C1 segment of cervical spinal cord (tissue), 14 donors: Measurements from ENCODE around the gene TRIM15.
"Not testable (repeated sequence)": the region's sequence is repeated elsewhere in the genome, so short reads cannot be mapped to it uniquely, and the experiment has no call there.

Experiments used
- DNase-seq, 14 donors: peaks; one replicate each; lab custom pipeline; 2025; lab: John Stamatoyannopoulos, UW

The TRIM15 gene

DNA sequence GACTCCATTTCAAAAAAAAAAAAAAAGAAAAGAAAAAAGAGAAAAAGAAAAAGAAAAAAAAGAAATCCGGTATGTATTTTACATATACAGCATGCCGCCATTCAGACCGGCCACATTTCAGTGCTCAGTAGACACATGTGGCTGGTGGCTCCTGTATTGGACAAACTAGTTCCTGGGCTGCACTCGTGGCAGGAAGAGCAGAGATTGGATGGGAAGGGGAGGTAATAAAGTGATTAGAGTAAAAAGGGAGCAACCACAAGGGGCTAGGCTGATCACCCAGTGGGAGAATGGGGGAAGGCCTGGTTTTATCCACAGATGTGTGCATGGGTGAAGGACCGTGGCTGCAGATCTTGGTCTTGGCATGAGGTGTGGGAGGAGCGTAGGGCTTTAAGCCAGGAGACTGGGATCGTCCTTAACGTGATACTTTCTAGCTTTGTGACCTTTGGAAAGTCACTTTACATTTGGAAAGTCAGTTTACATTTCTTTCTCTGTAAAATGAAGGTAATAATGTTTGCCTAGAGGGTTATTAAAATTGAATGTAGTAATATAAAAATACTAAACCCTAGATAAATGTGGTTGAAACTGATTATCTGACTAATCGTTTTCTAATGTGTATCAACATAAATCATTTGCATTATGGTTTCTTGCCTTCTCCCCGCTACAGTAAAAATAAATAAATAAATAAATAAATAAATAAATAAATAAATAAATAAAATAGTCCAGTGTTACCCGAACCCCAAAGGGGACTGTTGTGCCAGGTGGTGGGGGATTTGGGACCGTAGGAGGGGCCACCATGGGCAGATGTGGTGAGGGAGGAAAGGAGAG lies 869 bp upstream of the TRIM15 start:
- no peak for DNase-seq

DNA sequence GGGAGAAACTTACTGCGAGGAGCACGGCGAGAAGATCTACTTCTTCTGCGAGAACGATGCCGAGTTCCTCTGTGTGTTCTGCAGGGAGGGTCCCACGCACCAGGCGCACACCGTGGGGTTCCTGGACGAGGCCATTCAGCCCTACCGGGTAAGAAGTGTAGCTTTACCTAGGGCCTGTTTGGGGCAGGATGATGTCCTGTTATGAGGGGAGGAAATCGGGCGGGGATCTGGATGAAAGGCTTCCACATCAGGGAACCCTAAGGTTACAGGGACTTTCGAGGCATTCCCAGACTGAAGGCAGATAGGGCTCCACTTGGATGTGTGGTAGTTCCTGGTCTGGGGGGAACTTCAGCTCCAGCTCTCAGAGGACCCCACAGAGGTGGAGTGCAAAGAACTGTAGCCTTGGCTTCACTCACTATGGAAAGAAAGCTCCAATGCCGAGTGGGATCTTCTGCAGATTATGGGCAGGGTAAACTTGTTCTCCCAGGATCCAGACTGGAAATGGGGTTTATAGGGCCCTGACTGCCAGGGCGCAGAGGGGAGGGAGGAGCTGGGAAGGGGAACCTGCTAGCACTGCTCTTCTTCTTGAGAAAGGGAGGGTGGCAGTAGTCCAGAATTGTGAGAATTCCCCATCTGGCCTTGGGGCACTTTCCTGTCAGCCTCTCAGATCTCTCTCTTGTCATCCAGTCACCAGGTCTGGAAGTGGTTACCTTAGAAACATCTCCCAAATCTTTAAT lies 740 bp downstream of the TRIM15 start:
- DNase-seq: no peak

DNA sequence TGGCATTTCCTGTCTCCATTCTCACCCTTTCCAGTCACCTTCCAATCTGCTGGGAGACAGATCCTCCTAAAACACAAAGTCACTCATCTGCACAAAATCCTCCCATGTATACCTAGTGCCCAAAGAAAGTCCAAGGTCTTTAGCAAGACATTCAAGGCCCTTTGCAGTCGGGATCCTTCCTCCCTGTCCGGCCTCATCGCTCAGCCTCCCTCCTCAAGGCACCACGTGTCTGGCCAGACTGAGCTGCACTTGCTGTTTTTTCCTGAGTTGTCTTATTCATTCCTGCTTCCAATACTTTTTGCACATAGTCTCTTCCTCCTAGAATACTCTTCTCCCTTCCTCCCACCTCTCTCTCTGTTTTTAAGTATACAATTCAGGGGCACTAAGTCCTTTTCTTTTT lies 1.4 kb downstream of the TRIM15 start:
- DNase-seq: no peak

DNA sequence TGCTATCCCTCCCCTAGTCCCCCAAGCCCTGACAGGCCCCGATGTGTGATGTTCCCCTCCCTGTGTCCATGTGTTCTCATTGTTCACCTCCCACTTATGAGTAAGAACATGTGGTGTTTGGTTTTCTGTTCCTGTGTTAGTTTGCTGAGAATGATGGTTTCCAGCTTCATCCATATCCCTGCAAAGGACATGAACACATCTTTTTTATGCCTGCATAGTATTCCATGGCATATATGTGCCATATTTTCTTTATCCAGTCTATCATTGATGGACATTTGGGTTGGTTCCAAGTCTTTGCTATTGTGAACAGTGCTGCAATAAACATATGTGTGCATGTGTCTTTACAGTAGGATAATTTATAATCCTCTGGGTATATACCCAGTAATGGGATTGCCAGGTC lies 1.9 kb downstream of the TRIM15 start:
- DNase-seq: not testable (repeated sequence)

DNA sequence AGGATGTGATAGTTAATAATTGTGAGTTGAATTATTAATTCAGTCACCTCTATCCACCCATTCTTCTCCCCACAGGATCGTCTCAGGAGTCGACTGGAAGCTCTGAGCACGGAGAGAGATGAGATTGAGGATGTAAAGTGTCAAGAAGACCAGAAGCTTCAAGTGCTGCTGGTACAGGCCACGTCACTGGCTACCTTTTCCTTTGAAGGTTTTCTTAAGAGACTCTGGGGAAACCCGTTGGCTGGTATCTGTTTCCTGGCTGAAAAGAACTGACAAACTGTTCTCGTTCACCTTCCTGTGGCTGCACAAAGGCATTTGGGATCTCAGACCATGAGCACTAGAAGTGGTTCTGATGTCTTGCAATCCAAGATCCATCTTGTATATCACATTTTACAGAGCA lies 3.8 kb downstream of the TRIM15 start:
- no peak for DNase-seq

DNA sequence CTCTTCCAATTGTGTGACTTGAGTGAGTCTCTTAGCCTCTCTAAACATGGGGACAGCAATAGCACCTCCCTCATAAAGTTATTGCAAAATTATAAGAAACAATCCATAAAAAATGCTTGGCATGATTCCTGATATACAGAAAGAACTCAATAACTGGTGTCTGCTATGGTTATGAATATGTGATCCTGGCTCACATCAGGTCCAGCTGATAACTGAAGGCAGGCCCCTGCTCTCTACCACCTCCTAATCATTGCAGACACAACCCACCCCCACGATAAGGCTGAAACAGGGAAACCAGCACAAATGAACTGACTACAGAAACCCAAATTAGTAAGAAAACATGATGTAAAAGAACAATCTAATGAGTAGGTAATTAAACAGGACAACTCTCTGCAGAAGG lies 5.4 kb downstream of the TRIM15 start:
- no peak for DNase-seq

DNA sequence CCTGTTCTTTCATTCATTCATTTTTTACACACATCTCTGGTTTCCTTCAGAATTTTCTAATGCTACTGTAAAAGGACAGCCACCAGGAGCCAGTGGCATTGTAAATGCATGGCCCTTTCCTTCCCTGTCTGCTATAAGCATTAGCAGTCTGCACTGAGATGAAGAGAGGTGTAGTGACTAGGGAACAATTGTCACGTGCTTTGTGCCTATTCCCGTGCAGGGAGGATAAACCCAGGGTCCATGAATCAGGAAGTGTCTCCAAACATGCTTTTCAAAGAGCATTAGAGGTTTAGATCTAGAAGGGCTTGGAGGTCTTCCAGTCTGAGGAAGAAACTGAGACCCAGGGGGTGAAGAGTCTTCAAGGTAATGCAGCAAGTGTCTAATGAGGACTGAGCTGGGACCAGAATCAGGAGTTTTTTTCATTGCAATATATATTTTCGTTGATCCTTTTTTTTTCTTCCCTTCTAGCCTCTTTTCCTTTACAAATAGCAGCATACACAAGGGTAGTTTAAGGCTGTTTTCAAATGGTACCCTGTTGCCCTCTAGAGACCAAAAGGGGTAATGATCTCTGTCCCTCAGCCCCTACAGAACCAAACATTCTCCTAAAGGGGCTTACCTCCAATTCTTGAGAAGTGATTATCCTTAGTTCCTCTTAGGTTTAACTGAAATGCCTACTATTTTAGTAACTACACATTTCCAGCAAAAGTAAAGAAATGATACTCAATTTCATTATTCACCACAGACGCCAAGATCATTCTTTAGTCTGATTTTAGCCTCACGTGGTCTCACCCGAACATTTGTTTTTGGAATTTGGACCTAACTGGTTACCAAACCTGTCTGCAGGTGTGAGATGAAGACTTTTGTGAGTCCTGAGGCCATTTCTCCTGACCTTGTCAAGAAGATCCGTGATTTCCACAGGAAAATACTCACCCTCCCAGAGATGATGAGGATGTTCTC lies 6.6 kb downstream of the TRIM15 start:
- no peak for DNase-seq

DNA sequence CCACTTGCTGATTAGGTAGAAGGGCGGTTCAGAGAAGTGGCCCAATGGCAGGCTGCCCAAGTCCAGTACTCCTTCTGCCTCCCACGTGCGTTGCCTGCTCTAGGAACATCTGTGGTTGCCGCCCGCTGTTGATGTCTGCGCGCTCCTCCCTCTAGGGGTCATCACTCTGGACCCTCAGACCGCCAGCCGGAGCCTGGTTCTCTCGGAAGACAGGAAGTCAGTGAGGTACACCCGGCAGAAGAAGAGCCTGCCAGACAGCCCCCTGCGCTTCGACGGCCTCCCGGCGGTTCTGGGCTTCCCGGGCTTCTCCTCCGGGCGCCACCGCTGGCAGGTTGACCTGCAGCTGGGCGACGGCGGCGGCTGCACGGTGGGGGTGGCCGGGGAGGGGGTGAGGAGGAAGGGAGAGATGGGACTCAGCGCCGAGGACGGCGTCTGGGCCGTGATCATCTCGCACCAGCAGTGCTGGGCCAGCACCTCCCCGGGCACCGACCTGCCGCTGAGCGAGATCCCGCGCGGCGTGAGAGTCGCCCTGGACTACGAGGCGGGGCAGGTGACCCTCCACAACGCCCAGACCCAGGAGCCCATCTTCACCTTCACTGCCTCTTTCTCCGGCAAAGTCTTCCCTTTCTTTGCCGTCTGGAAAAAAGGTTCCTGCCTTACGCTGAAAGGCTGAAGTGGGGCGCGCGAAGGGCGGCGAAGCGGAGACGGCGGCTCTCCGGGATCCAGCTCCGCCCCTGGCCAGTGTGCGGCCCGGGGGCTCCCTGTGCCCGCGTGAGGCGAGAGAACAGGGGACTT lies 8.5 kb downstream of the TRIM15 start:
- no peak for DNase-seq

DNA sequence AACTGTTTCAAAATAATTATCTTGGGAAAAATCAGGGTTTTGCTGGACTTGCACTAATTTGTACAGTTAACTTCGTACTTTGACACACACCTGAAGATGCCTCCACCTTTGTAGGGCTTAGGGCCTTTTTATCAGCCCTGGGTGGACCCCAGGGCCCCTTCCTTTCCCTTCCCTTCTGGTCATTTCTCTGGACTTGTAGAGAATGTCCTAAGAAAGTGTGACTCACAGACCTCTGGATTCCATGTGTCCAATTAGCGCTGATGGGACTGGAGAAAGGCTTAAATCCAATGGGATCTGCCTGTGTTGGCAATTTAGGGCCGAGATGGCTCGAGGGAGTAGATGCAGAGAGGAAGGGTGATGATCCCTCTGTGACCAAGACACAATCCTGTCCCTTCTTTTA lies 9.3 kb downstream of the TRIM15 start:
- no peak for DNase-seq

DNA sequence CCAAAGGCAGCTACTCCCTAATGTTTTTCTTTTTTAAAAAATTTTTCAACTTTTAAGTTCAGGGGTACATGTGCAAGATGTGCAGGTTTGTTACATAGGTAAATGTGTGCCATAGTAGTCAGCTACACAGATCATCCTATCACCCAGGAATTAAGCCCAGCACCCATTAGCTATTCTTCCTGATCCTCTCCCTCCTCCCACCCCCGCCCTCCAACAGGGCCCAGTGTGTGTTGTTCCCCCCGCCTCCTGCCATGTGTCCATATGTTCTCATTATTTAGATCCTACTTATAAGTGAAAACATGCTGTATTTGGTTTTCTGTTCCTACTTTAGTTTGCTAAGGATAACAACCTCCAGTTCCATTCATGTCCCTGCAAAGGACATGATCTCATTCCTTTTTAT lies 12.4 kb downstream of the TRIM15 start:
- DNase-seq: no peak

DNA sequence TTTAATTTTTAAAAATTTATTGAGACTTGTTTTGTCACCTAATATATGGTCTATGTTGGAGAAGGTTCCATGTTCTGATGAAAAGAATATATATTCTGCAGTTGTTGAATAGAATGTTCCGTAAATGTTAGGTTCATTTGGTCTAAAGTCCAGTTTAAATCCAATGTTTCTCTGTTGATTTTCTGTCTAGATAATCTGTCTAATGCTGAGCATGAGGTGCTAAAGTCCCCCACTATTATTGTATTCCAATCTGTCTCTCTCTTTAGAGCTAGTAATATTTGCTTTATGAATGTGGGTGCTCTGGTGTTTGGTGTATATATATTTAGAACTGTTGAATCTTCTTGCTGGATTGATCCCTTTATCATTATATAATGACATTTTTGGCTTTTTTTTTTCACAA lies 15.5 kb downstream of the TRIM15 start:
- no peak for DNase-seq

DNA sequence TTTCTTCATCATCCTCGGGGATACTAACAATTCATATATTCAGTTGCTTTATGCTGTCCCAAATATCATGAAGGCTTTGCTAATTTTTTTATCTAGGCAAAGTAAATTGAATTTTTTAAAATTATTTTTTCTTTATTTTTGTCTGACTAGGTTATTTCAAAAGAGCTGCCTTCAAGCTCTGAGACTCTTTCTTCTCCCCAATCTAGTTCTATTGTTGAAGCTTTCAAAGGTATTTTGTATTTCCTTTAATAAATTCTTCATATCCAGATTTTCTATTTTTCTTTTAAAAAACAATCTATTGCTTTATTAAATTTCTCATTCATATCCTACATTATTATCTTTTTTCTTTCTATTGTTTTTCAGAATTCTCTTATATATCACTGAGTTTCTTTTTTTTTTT lies 16.8 kb downstream of the TRIM15 start:
- no peak for DNase-seq

DNA sequence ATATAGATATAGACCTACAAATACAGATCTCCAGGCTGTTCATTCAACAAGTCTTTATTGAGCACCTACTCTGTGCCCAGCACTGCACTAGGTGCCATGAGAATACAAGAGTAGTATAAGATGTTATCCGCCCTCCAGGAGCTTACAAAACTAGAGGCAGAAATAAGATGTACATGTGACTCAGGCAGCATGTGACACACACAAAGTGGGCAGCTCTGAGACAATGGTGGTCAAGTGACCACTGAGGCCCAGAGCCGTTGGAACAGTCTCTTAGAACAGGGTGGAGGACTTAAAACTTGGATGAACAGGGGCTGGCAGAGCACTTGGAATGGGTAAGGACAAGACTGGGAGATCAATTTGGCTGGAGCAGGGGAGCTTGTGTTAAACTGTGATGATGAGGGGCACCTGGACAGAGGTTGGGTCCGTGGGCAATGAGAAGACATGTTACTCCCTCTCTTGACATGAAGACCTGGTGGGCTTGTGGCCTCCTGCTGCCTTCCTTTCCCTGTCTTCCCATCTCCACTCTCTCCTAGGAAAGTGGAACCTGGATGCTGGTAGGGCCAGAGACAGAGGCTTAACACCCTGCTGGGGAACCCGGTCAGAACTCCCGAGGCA lies 21.2 kb downstream of the TRIM15 start:
- no peak for DNase-seq

DNA sequence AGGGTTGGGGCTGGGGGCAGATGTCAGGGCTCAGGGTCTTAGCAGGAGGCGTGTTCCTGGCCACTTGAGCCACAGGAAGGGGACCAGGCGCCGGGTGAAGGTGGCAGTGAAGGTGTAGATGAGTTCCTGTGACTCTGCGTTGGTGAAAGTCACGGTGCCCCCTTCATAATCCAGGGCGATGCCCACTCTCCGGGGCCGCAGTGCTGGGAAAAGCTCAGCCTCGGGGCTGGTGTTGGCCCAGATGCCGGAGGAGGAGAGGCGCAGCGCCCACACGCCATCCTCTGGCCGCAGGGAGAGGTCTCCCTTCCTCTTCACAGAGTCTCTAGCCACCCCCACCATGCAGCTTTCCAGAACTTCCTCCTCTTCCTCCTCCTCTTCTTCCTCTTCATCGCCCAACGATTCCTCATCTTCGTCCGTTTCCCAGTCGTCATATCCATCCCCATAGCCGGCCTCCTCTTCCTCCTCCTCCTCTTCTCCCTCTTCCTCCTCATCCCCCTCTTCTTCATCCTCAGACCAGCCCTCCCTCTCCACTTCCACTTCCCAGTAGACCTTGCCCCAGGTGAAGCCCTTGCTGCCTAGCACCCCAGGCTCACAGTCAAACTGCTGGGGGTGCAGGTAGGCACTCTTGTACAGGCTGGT lies 22.6 kb downstream of the TRIM15 start:
- DNase-seq: no peak

DNA sequence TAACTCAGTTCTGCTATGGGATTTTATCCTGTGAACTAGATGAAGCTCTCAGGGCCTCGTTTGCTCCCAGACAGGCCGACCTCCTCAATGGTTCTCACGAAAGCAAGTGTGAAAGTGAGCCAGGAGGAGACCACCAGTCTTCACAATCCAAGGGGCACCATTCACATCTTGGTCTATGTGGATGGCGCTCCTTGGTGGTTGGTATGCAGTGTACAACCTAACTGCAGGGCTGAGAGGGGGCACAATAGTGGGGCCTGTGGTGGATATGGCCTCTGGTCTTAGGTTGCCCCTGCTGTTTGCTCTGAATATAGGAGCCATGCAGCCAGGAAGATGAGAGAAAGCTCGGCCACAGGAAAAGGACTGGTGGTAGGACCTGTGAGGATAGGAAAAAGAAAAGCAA lies 25.2 kb downstream of the TRIM15 start:
- DNase-seq: no peak

DNA sequence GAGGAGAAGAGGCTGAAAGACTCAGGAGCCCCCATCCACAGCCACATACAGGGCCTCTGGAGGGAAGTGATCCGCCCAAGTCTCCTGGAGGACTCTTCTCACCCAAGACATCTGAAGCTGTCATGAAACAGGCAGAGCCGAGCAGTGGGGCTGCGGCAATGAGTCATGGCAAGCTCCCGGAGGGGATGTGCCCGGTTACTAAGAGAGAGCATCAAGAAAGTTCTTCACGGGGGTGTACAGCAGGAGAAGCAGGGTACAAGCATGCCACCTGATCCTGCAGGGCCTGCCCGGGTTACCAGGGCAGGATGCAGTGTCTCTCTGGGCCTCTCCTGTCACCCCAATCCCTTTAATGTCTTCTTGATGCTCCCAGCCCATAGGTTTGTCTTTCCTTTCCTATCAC lies 28.7 kb downstream of the TRIM15 start:
- no peak for DNase-seq

DNA sequence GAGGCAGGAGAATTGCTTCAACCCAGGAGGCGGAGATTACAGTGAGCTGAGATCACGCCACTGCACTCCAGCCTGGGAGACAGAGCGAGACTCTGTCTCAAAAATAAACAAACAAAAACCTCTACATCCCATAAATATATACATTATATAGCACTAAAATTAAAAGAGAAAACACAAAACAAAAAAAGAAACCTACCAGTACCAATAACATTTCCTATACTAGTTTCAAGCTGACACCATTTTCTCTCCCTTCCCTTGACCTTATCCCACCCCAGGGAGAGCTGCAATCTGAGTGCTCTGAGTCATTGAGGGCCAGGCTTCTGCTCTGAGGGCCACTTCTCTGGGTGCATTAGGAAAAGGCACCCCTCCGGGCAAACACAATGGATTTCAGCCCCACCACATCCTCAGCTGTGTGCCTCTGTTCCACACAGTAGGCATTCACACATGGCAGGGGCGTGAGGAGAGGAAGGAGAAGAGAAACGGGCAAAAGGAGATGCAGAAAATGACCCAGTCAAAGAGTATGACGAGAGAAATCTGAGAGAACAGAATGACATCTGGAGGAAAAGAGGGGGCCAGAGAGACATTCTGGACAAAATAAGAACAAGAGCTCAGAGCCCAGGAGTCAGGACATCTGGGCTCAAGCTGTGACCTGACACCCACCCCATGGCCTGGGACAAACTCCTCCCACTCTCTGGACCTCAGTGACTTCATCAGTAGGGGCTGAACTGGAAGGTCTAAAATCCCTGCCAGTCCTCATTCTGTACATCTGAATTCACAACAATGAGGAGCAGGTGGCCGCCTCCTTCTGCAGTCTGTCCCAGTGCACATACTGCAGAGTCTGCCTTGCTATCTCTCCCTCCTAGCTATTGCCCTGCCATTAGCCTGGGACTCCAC lies 31.7 kb downstream of the TRIM15 start:
- DNase-seq: no peak

DNA sequence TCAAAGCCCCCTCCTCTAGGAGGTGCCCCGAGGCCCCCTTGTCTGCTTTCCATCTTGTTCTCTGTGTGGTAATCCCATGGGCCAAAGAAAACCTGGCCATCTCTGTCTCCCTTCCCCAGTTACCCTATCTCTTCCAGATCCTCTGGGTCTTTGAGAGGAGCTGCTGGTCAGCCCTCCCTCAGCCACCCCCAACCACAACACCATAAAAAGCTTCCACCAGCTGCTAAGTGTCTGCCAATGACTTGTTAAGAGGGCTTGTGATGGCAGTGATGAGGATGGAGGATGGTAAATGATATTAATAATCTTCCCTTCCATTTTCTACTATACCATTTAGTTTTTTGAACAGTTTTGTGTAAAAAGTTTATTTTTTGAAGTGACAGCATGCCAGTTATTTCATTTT lies 32.6 kb downstream of the TRIM15 start:
- no peak for DNase-seq

DNA sequence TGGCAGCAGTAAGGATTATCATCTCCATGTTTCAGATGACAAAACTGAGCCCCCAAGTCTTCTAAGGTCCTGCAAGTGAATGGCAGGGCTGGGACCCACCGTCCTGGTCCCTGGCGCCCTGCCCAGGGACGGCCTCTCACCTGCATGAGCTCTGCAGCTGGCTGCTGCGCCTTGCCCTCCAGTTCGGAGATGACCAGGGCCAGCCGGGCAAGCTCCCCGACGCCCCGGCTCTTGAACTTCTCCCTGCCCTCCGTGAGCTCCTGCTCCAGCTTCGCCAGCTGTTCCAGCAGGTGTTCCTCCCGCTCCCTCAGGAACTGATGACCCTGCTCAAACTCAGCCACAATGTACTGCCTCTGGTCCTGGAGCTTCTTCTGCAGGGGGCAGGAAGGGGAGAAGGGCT lies 33.0 kb downstream of the TRIM15 start:
- no peak for DNase-seq
